ENCODE data around the gene TRH. TPM values are rescaled to one million over a fixed set of nuclear protein-coding genes. Genes with fewer than 3 reads are reported as not detected.

The TRH gene
- total and polyA plus RNA-seq, 2 of the 8 experiments (the other 6 are each of a cell fraction or from before 2014, with no cell fraction given), result not detected

DNA sequence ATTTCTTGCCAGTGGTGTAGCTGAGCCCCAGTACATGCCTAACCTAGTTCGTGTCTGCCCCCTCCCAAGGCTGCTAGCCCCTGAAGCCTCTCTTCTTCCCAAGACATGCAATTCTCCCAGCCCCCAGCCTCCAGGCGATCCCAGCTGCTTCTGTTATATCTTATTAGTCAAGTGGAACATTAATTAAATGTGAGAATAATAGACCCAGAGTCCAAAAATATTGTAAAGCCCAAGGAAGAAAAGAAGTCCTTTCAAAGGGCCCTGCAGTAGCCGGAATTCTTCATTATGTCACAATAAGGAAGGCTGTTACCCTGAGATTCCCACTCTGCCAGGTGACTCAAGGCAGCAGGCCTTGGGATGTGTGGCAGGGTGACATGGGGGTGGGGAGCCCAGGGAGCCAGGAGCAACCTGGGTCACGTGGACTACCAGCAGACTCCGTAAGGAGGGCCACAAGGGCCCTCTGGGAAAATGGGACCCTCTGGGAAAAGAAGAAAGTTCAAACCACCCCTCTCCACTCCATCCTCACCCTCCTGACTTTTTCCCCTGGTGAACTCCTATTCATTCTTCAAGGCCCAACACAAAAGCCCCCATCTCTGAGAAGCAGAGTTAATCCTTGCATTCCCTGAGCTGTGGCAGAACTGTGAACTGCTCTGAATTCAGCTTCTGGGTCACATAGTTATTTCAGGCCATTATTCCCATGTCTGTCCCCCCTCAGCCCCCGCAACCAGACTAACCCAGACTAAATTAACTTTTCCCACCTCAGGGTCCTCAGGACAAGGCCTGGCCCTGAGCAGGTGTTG is 21.8 kb upstream of the TRH start (continued):
- TF ChIP-seq CTCF (IDR thresholded peaks at IDR 0.05; ENCODE audit: control extremely low read depth in 1 of 3, insufficient read depth in 1 of 3, low read depth in 1 of 3, low read length in 3 of 3) (no peak), MAFK (IDR thresholded peaks at IDR 0.05; ENCODE audit: low read depth, low read length) (no peak), KDM4A (IDR thresholded peaks at IDR 0.05; ENCODE audit: low read depth, low read length, severe bottlenecking) (no peak), EP300 (IDR thresholded peaks at IDR 0.05; ENCODE audit: borderline replicate concordance in 1 of 2, low read depth in 2 of 2, low read length in 2 of 2) (no peak), ZNF274 (IDR thresholded peaks at IDR 0.05; ENCODE audit: borderline replicate concordance, extremely low read depth, low read length) (no peak), TCF12 (IDR thresholded peaks at IDR 0.05; ENCODE audit: low read depth, low read length) (no peak)

Data from H1 (cell line).